Pancreas (tissue), 10 donors: ENCODE data around the gene TMEM61. TPM values are rescaled to one million over a fixed set of nuclear protein-coding genes. Genes with fewer than 3 reads are reported as not detected.

ENCODE experiments used
- ATAC-seq, 4 donors: fragments of 200-7000 bp; cut with Tn5 transposase; one replicate each; pipeline versions ENCODE4 v1.8.0 to v1.9.1; 2020; ENCODE audit warnings: mild to moderate bottlenecking in 4 of 4, moderate library complexity in 4 of 4
- DNase-seq, 6 donors: peaks; one replicate each; pipeline ENCODE4 v3.0.0-alpha.2; 2020
- FAIRE-seq: peaks from 2 replicates; lab custom pipeline; 2012; peaks lifted over from hg19 to GRCh38; lab: Jason Lieb, UNC
- H3K27ac ChIP-seq, 4 donors: fragments of 200-600 bp; sonication (generic); 1 replicate in 3 of 4; 2 replicates in 1 of 4; pipeline versions ENCODE4 v1.5.0 to v1.8.0; 2020
- H3K27me3 ChIP-seq, 4 donors: fragments of 200-600 bp; one replicate each; pipeline ENCODE4 v1.8.0; 2021
- H3K36me3 ChIP-seq, 3 donors: fragments of 200-600 bp; sonication (generic) in 1 of 3; one replicate each; pipeline versions ENCODE4 v1.5.0 to v1.8.0; 2020 to 2021
- H3K4me1 ChIP-seq, 3 donors: fragments of 200-600 bp; one replicate each; pipeline ENCODE4 v1.8.0; 2021
- H3K4me3 ChIP-seq, 4 donors: fragments of 200-600 bp; sonication (generic) in 2 of 4; one replicate each; pipeline versions ENCODE4 v1.5.0 to v1.8.0; 2020 to 2021
- H3K9me3 ChIP-seq, 4 donors: fragments of 200-600 bp; one replicate each; pipeline ENCODE4 v1.8.0; 2021
- WGBS, 2 donors: extraction: QIAGEN DNeasy Blood & Tissue Kit; methylation state at CpG; one replicate each; pipeline ENCODE4 v1.1.7; 2013; 5-methylcytosine and 5-hydroxymethylcytosine counted together
- intact Hi-C, 3 donors: fragments of 100-400 bp; cut with DNase I; formaldehyde crosslinking; loops; one replicate each; pipeline versions ENCODE4 v1.11.1 to v1.14.2; 2022
- polyA plus RNA-seq, 2 donors: library from polyadenylated mRNA; stranded (reverse); fragments of 200-250 nt; gene quantifications; one replicate each; pipeline ENCODE4 v1.2.3, GENCODE V29; 2013
- total RNA-seq, 6 donors: library from RNA; stranded (reverse); fragmentation: NEBNext Ultra II Directional in 4 of 6; extraction: Animal tissue kit (Norgen Biotek cat#: 25700) in 4 of 6; gene quantifications; one replicate each; pipeline versions ENCODE4 v1.2.1 to v1.2.4, GENCODE V29; 2021 to 2023
- TF ChIP-seq, protein P1 (sequence below), 4 donors: fragments of 200-600 bp; sonication (generic) in 3 of 4; IDR thresholded peaks; one replicate each; pipeline versions ENCODE4 v1.5.0 to v1.8.0; 2021; ENCODE audit warnings: antibody characterized with exemption in 4 of 4
- donor health status: healthy with polysubstance abuse.
- donor health status: DM: no; HTN: no; CAD: no; lungs with moderate emphysema.
- donor health status: DM: no; HTN: no; CAD: no.
- donor health status: control.
- donor health status: control.
- donor health status: Bipolar disorder and iron deficiency.
- donor health status: DM: yes; HTN: yes; CAD: no.
- donor health status: DM: no; HTN: no; CAD: no.
- donor health status: DM: no; HTN: no; CAD: no.
- donor health status: DM: yes; HTN: yes; CAD: no.

TMEM61 gene
- total and polyA plus RNA-seq, 8 donors: 1.1 to 15.6 (median 1.7) TPM

DNA sequence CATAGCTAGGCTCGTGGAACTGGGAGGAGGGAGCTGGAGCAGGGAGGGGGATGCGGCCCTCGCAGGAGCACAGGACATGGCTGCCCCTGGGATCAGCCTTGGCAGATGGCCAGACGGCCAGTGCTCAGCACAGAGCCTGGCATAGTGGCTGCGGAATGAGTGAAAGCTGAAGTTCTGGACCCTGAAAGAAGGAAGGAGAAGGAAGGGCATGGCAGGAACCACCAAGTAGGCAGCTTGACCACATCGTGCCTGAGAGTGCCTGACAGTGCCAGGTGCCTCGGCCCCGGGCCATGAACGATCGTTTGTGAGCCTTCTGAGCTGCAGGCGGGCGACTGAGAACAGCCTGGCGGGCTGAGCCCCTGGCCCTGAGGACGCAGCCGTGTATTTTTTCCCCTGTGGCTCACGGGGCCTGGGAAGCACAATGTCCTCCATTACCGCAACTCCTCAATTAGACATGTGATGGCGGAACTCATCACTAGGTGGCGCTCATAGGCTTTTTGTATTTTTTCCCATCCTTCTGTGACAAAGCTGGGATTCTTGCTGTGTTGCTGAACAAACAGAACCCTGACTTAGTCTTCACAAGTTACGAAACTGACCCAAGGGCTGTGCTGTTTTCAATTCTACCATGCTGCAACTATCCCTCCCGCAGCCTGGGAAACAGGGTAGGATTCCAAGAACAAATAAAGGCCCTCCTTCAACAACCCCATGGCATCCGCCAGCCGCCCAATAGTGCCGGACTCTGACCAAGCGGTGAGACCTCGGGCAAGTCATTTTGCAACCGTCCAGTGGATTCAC is 29.9 kb upstream of the TMEM61 start:
- Histone ChIP-seq H3K27ac (no peak overlapping the region), H3K4me3 (peak overlapping the region in 1 of 4 donors; percentile 17), H3K9me3 (no peaks in the 10 kb centered on the region), H3K36me3 (no peaks in the 10 kb centered on the region), H3K27me3 (no peaks in the 10 kb centered on the region), H3K4me1 (no peaks in the 10 kb centered on the region)
- intact Hi-C loops: no loop called here
- DNase-seq (peak; percentile 34 to 82 (median 67)), ATAC-seq (peak; percentile 85 to 98 (median 94)), FAIRE-seq (no peak)
- WGBS, 2 donors: 23 to 29% methylated on average over 26 to 27 of the region's 27 CpGs
- TF ChIP-seq, protein P1, sequence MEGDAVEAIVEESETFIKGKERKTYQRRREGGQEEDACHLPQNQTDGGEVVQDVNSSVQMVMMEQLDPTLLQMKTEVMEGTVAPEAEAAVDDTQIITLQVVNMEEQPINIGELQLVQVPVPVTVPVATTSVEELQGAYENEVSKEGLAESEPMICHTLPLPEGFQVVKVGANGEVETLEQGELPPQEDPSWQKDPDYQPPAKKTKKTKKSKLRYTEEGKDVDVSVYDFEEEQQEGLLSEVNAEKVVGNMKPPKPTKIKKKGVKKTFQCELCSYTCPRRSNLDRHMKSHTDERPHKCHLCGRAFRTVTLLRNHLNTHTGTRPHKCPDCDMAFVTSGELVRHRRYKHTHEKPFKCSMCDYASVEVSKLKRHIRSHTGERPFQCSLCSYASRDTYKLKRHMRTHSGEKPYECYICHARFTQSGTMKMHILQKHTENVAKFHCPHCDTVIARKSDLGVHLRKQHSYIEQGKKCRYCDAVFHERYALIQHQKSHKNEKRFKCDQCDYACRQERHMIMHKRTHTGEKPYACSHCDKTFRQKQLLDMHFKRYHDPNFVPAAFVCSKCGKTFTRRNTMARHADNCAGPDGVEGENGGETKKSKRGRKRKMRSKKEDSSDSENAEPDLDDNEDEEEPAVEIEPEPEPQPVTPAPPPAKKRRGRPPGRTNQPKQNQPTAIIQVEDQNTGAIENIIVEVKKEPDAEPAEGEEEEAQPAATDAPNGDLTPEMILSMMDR (IDR thresholded peaks at IDR 0.05): peak; percentile 49 to 79 (median 64)

- H3K4me1 ChIP-seq: no peaks in the 10 kb centered on the region
- H3K9me3 ChIP-seq: no peaks in the 10 kb centered on the region
- WGBS, 2 donors: 74 to 77% methylated on average over 4 of the region's 4 CpGs
- H3K4me3 ChIP-seq: no peak overlapping the region
- no peak for FAIRE-seq
- no peak for DNase-seq
- no peaks in the 10 kb centered on the region for H3K27me3 ChIP-seq
- TF ChIP-seq, protein P1 (IDR thresholded peaks at IDR 0.05): no peak
- H3K36me3 ChIP-seq: no peaks in the 10 kb centered on the region
- no peak for ATAC-seq
- intact Hi-C loops: no loop called here
- H3K27ac ChIP-seq: no peak overlapping the region
Observed at GRCh38 chr1:54951810-54952226, 28.6 kb upstream of the TMEM61 start.

- H3K4me1 ChIP-seq: no peaks in the 10 kb centered on the region
- no peak overlapping the region for H3K27ac ChIP-seq
- no peak for ATAC-seq
- no peaks in the 10 kb centered on the region for H3K27me3 ChIP-seq
- 59 to 70% methylated on average over 4 of the region's 4 CpGs for WGBS, 2 donors
- DNase-seq: no peak
- TF ChIP-seq, protein P1 (IDR thresholded peaks at IDR 0.05): no peak
- no peak for FAIRE-seq
- intact Hi-C loops: no loop called here
- no peak overlapping the region for H3K4me3 ChIP-seq
- H3K9me3 ChIP-seq: no peaks in the 10 kb centered on the region
- H3K36me3 ChIP-seq: no peaks in the 10 kb centered on the region
Observed at GRCh38 chr1:54952950-54953718, 27.3 kb upstream of the TMEM61 start.

GRCh38 chr1:54953846-54954245 is 26.6 kb upstream of the TMEM61 start:
- no peak overlapping the region for H3K4me3 ChIP-seq
- DNase-seq: no peak
- no peak for ATAC-seq
- TF ChIP-seq, protein P1 (IDR thresholded peaks at IDR 0.05): no peak
- no peaks in the 10 kb centered on the region for H3K27me3 ChIP-seq
- H3K27ac ChIP-seq: no peak overlapping the region
- no peaks in the 10 kb centered on the region for H3K36me3 ChIP-seq
- H3K9me3 ChIP-seq: no peaks in the 10 kb centered on the region
- intact Hi-C loops: no loop called here
- H3K4me1 ChIP-seq: no peaks in the 10 kb centered on the region
- no peak for FAIRE-seq
- 75 to 94% methylated on average over 3 of the region's 3 CpGs for WGBS, 2 donors
